Sigmoid colon (tissue), 4 donors: ENCODE results near the gene GRIK5.

Source experiments
- CTCF ChIP-seq, 4 experiments: fragments of 450-650 bp in 3 of 4; fragments of 200-600 bp in 1 of 4; IDR thresholded peaks; one replicate each; pipeline ENCODE4 v1.5.1; 2016 to 2019; ENCODE audit warnings: antibody characterized with exemption in 4 of 4, mild to moderate bottlenecking in 3 of 4, moderate library complexity in 2 of 4
- POLR2A ChIP-seq, 2 donors: fragments of 450-650 bp; IDR thresholded peaks; one replicate each; pipeline ENCODE4 v1.6.1; 2016; ENCODE audit warnings: antibody characterized with exemption in 2 of 2, mild to moderate bottlenecking in 2 of 2, moderate library complexity in 2 of 2
- POLR2AphosphoS5 ChIP-seq, 4 donors: sonication (generic); formaldehyde crosslinking; IDR thresholded peaks; one replicate each; pipeline ENCODE4 v1.6.1; 2017; ENCODE audit warnings: antibody characterized with exemption in 4 of 4

DNA sequence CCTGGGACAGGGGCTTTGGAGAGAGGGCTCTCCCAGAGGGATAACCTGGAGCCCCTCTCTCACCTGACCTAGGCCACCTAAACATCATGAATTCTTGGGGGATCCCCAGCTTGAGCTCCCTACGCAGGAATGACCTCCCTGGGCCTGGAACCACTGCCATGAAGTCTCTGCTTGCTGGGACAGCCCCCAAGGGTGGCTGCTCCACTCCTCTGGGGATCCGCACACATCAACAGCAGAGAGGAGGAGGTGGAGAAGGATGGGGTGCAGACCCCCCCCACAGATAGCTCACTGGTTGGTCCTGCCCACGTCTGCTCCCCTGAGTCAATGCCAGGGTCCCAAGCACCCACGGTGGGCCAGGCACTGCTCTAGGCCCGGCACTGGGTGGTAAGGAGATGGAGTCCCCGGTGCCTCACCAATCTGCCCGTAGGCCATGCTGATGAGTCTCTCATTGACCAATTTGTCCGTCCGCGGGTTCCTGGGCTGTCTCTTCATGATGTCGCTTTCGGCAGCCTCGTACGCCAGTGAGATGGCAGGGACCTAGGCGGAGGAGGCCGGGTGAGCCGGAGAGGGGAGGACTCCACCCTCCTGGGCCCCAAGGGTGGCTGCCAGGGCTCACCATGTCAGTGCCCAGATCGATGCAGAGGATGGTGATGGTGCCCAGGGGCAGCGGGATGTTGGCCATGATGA, 100.1 kb downstream of the GRIK5 start:
- no peak for TF ChIP-seq POLR2A (IDR thresholded peaks at IDR 0.05)
- no peak for TF ChIP-seq CTCF (IDR thresholded peaks at IDR 0.05)
- TF ChIP-seq POLR2AphosphoS5 (IDR thresholded peaks at IDR 0.05): no peak
